ENCODE measurements around the gene LBP.

LBP gene

GRCh38 chr20:38315290-38315966, 30.9 kb upstream of the LBP start:
- Histone ChIP-seq H3K4me3 (ENCODE audit: low read depth, low read length) (no peak overlapping the region), H3K36me3 (replicated peaks) (no peaks in the 10 kb centered on the region), H3K27ac (no peak overlapping the region), H3K27me3 (replicated peaks) (no peaks in the 10 kb centered on the region)
- peak; percentile 59 for DNase-seq
- in situ Hi-C loops (cut with HindIII; ENCODE audit: low pct_ligation_motif_present, low sequenced_read_pairs) = no loop called here
- peak; percentile 69 for TF ChIP-seq CTCF (IDR thresholded peaks at IDR 0.05; ENCODE audit: low read depth, low read length, missing control alignments)

GRCh38 chr20:38316341-38316740, 29.9 kb upstream of the LBP start:
- Histone ChIP-seq H3K4me3 (ENCODE audit: low read depth, low read length) (no peak overlapping the region), H3K36me3 (replicated peaks) (no peaks in the 10 kb centered on the region), H3K27ac (no peak overlapping the region), H3K27me3 (replicated peaks) (no peaks in the 10 kb centered on the region)
- TF ChIP-seq CTCF (IDR thresholded peaks at IDR 0.05; ENCODE audit: low read depth, low read length, missing control alignments) = no peak
- in situ Hi-C loops (cut with HindIII; ENCODE audit: low pct_ligation_motif_present, low sequenced_read_pairs) = no loop called here
- DNase-seq = no peak

- no peak for TF ChIP-seq CTCF (IDR thresholded peaks at IDR 0.05; ENCODE audit: low read depth, low read length, missing control alignments)
- no peak for DNase-seq
- H3K27ac ChIP-seq = no peak overlapping the region
- no peaks in the 10 kb centered on the region for H3K27me3 ChIP-seq (replicated peaks)
- no peaks in the 10 kb centered on the region for H3K36me3 ChIP-seq (replicated peaks)
- H3K4me3 ChIP-seq (ENCODE audit: low read depth, low read length) = no peak overlapping the region
- in situ Hi-C loops (cut with HindIII; ENCODE audit: low pct_ligation_motif_present, low sequenced_read_pairs) = no loop called here
Observed at GRCh38 chr20:38317422-38317821, 28.9 kb upstream of the LBP start.

- H3K4me3 ChIP-seq (ENCODE audit: low read depth, low read length) = no peak overlapping the region
- H3K27ac ChIP-seq = no peak overlapping the region
- in situ Hi-C loops (cut with HindIII; ENCODE audit: low pct_ligation_motif_present, low sequenced_read_pairs) = no loop called here
- no peaks in the 10 kb centered on the region for H3K36me3 ChIP-seq (replicated peaks)
- no peaks in the 10 kb centered on the region for H3K27me3 ChIP-seq (replicated peaks)
- peak; percentile 26 for DNase-seq
- TF ChIP-seq CTCF (IDR thresholded peaks at IDR 0.05; ENCODE audit: low read depth, low read length, missing control alignments) = no peak
Observed at GRCh38 chr20:38320221-38320620, 26.1 kb upstream of the LBP start.

- in situ Hi-C loops (cut with HindIII; ENCODE audit: low pct_ligation_motif_present, low sequenced_read_pairs) = no loop called here
- Histone ChIP-seq H3K36me3 (replicated peaks) (no peaks in the 10 kb centered on the region), H3K27me3 (replicated peaks) (no peaks in the 10 kb centered on the region), H3K4me3 (ENCODE audit: low read depth, low read length) (no peak overlapping the region), H3K27ac (no peak overlapping the region)
- peak; percentile 87 for TF ChIP-seq CTCF (IDR thresholded peaks at IDR 0.05; ENCODE audit: low read depth, low read length, missing control alignments)
- DNase-seq = peak; percentile 73
Observed at GRCh38 chr20:38321959-38322598, 24.2 kb upstream of the LBP start.
